WTC11 (cell line): ENCODE data around the gene BCKDHA. TPM values are rescaled to one million over a fixed set of nuclear protein-coding genes. Genes with fewer than 3 reads are reported as not detected.

Source experiments
- CBFB ChIP-seq: sonication (generic); formaldehyde crosslinking; IDR thresholded peaks from 2 replicates; pipeline ENCODE4 v1.8.1; 2022; ENCODE audit warnings: mild to moderate bottlenecking, low read depth, missing genetic modification reagents
- CTCF ChIP-seq: fragments of 200-600 bp; IDR thresholded peaks from 2 replicates; pipeline ENCODE4 v1.8.0; 2022; ENCODE audit warnings: antibody characterized with exemption
- EMX1 ChIP-seq: fragments of 250-450 bp; sonication (Bioruptor Pico); IDR thresholded peaks from 2 replicates; pipeline ENCODE4 v1.8.0; 2021; ENCODE audit warnings: mild to moderate bottlenecking
- ESRRA ChIP-seq: sonication (generic); formaldehyde crosslinking; IDR thresholded peaks from 2 replicates; pipeline ENCODE4 v1.8.1; 2022; ENCODE audit warnings: mild to moderate bottlenecking, missing genetic modification reagents, borderline replicate concordance
- FOXK1 ChIP-seq: sonication (generic); formaldehyde crosslinking; IDR thresholded peaks from 2 replicates; pipeline ENCODE4 v1.8.0; 2022; ENCODE audit warnings: mild to moderate bottlenecking, moderate library complexity, missing genetic modification reagents
- GABPB1 ChIP-seq: sonication (generic); formaldehyde crosslinking; IDR thresholded peaks from 2 replicates; pipeline ENCODE4 v1.8.1; 2023; ENCODE audit warnings: mild to moderate bottlenecking, missing genetic modification reagents
- GTF2I ChIP-seq: fragments of 250-450 bp; sonication (Bioruptor Pico); conservative IDR thresholded peaks from 2 replicates; pipeline ENCODE4 v1.4.0; 2021; ENCODE audit warnings: mild to moderate bottlenecking
- KAT7 ChIP-seq: sonication (generic); formaldehyde crosslinking; IDR thresholded peaks from 2 replicates; pipeline ENCODE4 v1.8.1; 2023; ENCODE audit warnings: missing genetic modification reagents, mild to moderate bottlenecking, borderline replicate concordance
- MAX ChIP-seq: sonication (generic); formaldehyde crosslinking; IDR thresholded peaks from 2 replicates; pipeline ENCODE4 v1.8.0; 2022; ENCODE audit warnings: mild to moderate bottlenecking, missing genetic modification reagents
- NR1H2 ChIP-seq: sonication (generic); formaldehyde crosslinking; IDR thresholded peaks from 2 replicates; pipeline ENCODE4 v1.9.0; 2021; ENCODE audit warnings: mild to moderate bottlenecking, moderate library complexity, missing genetic modification reagents
- NR2C2 ChIP-seq: sonication (generic); formaldehyde crosslinking; IDR thresholded peaks from 2 replicates; pipeline ENCODE4 v1.8.0; 2022; ENCODE audit warnings: mild to moderate bottlenecking, missing genetic modification reagents
- OVOL2 ChIP-seq: fragments of 250-450 bp; sonication (Bioruptor Pico); IDR thresholded peaks from 2 replicates; pipeline ENCODE4 v1.9.0; 2021; ENCODE audit warnings: mild to moderate bottlenecking, borderline replicate concordance
- SMAD3 ChIP-seq: sonication (generic); formaldehyde crosslinking; IDR thresholded peaks from 2 replicates; pipeline ENCODE4 v1.8.0; 2022; ENCODE audit warnings: missing genetic modification reagents, mild to moderate bottlenecking, borderline replicate concordance
- SMAD4 ChIP-seq: sonication (generic); formaldehyde crosslinking; IDR thresholded peaks from 2 replicates; pipeline ENCODE4 v1.8.0; 2022; ENCODE audit warnings: mild to moderate bottlenecking, missing genetic modification reagents
- SP1 ChIP-seq: sonication (generic); formaldehyde crosslinking; conservative IDR thresholded peaks from 2 replicates; pipeline ENCODE4 v1.8.1; 2022; ENCODE audit warnings: missing genetic modification reagents
- ZBTB21 ChIP-seq: sonication (generic); formaldehyde crosslinking; IDR thresholded peaks from 2 replicates; pipeline ENCODE4 v1.8.1; 2023; ENCODE audit warnings: mild to moderate bottlenecking, missing genetic modification reagents, borderline replicate concordance
- ZNF263 ChIP-seq: sonication (generic); formaldehyde crosslinking; IDR thresholded peaks from 2 replicates; pipeline ENCODE4 v1.8.1; 2022; ENCODE audit warnings: low read depth, mild to moderate bottlenecking, moderate library complexity, missing genetic modification reagents
- ZNF396 ChIP-seq: fragments of 250-450 bp; sonication (Bioruptor Pico); IDR thresholded peaks from 2 replicates; pipeline ENCODE4 v1.8.0; 2021; ENCODE audit warnings: mild to moderate bottlenecking, moderate library complexity, borderline replicate concordance
- ZNF423 ChIP-seq: fragments of 250-450 bp; sonication (Bioruptor Pico); IDR thresholded peaks from 2 replicates; pipeline ENCODE4 v2.1.2; 2022; ENCODE audit warnings: mild to moderate bottlenecking, moderate library complexity
- ZNF671 ChIP-seq: fragments of 250-450 bp; sonication (Bioruptor Pico); IDR thresholded peaks from 2 replicates; pipeline ENCODE4 v1.8.0; 2021; ENCODE audit warnings: mild to moderate bottlenecking
- total RNA-seq: library from RNA; stranded (reverse); gene quantifications from 3 replicates; pipeline ENCODE4 v1.2.3, GENCODE V29; 2021
- TF ChIP-seq, protein P1 (sequence below): fragments of 250-450 bp; sonication (Bioruptor Pico); IDR thresholded peaks from 2 replicates; pipeline ENCODE4 v1.9.0; 2021; ENCODE audit warnings: mild to moderate bottlenecking
- TF ChIP-seq, protein P2 (sequence below): sonication (generic); formaldehyde crosslinking; conservative IDR thresholded peaks from 2 replicates; pipeline ENCODE4 v1.8.1; 2022; ENCODE audit warnings: mild to moderate bottlenecking, missing genetic modification reagents
- TF ChIP-seq, protein P3 (sequence below): fragments of 250-450 bp; sonication (Bioruptor Pico); conservative IDR thresholded peaks from 2 replicates; pipeline ENCODE4 v1.9.0; 2021; ENCODE audit warnings: mild to moderate bottlenecking
- TF ChIP-seq, protein P4 (sequence below): sonication (generic); formaldehyde crosslinking; IDR thresholded peaks from 2 replicates; pipeline ENCODE4 v1.8.1; 2022; ENCODE audit warnings: low read depth, mild to moderate bottlenecking, moderate library complexity, missing genetic modification reagents, borderline replicate concordance
- TF ChIP-seq, protein P5 (sequence below): fragments of 250-450 bp; sonication (Bioruptor Pico); IDR thresholded peaks from 2 replicates; pipeline ENCODE4 v1.9.0; 2021; ENCODE audit warnings: mild to moderate bottlenecking
- TF ChIP-seq, protein P6 (sequence below): sonication (generic); formaldehyde crosslinking; IDR thresholded peaks from 2 replicates; pipeline ENCODE4 v1.8.0; 2022; ENCODE audit warnings: mild to moderate bottlenecking, missing genetic modification reagents
- TF ChIP-seq, protein P7 (sequence below): sonication (generic); formaldehyde crosslinking; IDR thresholded peaks from 2 replicates; pipeline ENCODE4 v1.8.1; 2023; ENCODE audit warnings: mild to moderate bottlenecking, missing genetic modification reagents, moderate library complexity

BCKDHA gene
- total RNA-seq, 1 experiment from 2014 or later: 18.8 TPM

- TF ChIP-seq FOXK1 (peak; percentile 100), CBFB (CRISPR knock-in tag) (no peak), ZNF263 (CRISPR knock-in tag) (no peak), SMAD3 (CRISPR knock-in tag) (no peak), KAT7 (no peak), ZNF671 (CRISPR knock-in tag) (no peak), NR2C2 (CRISPR knock-in tag) (no peak), SP1 (CRISPR knock-in tag) (peak; percentile 79), OVOL2 (no peak), ZNF423 (CRISPR knock-in tag) (no peak), ZBTB21 (CRISPR knock-in tag) (no peak), EMX1 (no peak), MAX (CRISPR knock-in tag) (peak; percentile 100), ZNF396 (no peak), GABPB1 (no peak; the same call in none of the 2 replicates), ESRRA (CRISPR knock-in tag) (no peak), GTF2I (CRISPR knock-in tag) (no peak), CTCF (no peak), NR1H2 (CRISPR knock-in tag) (no peak), SMAD4 (CRISPR knock-in tag) (no peak)
- TF ChIP-seq, protein P1, sequence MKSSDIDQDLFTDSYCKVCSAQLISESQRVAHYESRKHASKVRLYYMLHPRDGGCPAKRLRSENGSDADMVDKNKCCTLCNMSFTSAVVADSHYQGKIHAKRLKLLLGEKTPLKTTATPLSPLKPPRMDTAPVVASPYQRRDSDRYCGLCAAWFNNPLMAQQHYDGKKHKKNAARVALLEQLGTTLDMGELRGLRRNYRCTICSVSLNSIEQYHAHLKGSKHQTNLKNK: no peak
- TF ChIP-seq, protein P2, sequence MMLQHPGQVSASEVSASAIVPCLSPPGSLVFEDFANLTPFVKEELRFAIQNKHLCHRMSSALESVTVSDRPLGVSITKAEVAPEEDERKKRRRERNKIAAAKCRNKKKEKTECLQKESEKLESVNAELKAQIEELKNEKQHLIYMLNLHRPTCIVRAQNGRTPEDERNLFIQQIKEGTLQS (CRISPR knock-in tag): no peak
- TF ChIP-seq, protein P3, sequence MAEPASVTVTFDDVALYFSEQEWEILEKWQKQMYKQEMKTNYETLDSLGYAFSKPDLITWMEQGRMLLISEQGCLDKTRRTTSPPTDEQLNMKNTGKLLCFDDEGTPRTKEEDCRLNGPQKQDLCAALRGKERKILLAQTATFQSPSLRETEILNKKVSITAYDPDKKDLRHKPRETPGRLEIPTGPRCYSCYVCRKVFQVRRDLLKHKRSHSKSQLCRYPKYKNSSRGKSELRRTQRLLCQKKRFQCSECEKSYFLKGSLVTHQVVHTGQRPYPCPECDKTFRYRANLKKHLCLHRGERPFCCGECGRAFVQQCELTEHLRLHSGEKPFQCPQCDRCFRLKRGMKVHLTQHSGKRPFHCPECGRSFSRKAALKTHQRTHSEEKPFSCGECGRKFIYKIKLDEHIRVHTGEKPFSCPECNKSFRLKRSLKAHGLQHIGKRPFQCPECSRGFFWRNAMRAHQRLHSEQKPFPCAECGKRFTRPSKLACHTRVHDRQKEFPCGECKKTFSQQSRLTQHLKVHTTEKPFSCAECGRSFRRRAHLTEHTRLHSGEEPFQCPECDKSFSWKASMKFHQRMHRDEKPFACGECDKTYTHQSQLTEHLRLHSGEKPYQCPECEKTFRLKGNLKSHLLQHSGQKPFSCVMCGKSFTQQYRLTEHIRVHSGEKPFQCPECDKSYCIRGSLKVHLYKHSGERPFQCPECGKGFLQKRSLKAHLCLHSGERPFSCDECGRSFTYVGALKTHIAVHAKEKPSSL: no peak
- TF ChIP-seq, protein P4, sequence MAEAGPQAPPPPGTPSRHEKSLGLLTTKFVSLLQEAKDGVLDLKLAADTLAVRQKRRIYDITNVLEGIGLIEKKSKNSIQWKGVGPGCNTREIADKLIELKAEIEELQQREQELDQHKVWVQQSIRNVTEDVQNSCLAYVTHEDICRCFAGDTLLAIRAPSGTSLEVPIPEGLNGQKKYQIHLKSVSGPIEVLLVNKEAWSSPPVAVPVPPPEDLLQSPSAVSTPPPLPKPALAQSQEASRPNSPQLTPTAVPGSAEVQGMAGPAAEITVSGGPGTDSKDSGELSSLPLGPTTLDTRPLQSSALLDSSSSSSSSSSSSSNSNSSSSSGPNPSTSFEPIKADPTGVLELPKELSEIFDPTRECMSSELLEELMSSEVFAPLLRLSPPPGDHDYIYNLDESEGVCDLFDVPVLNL (CRISPR knock-in tag): no peak
- TF ChIP-seq, protein P5, sequence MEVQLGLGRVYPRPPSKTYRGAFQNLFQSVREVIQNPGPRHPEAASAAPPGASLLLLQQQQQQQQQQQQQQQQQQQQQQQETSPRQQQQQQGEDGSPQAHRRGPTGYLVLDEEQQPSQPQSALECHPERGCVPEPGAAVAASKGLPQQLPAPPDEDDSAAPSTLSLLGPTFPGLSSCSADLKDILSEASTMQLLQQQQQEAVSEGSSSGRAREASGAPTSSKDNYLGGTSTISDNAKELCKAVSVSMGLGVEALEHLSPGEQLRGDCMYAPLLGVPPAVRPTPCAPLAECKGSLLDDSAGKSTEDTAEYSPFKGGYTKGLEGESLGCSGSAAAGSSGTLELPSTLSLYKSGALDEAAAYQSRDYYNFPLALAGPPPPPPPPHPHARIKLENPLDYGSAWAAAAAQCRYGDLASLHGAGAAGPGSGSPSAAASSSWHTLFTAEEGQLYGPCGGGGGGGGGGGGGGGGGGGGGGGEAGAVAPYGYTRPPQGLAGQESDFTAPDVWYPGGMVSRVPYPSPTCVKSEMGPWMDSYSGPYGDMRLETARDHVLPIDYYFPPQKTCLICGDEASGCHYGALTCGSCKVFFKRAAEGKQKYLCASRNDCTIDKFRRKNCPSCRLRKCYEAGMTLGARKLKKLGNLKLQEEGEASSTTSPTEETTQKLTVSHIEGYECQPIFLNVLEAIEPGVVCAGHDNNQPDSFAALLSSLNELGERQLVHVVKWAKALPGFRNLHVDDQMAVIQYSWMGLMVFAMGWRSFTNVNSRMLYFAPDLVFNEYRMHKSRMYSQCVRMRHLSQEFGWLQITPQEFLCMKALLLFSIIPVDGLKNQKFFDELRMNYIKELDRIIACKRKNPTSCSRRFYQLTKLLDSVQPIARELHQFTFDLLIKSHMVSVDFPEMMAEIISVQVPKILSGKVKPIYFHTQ: no peak
- TF ChIP-seq, protein P6, sequence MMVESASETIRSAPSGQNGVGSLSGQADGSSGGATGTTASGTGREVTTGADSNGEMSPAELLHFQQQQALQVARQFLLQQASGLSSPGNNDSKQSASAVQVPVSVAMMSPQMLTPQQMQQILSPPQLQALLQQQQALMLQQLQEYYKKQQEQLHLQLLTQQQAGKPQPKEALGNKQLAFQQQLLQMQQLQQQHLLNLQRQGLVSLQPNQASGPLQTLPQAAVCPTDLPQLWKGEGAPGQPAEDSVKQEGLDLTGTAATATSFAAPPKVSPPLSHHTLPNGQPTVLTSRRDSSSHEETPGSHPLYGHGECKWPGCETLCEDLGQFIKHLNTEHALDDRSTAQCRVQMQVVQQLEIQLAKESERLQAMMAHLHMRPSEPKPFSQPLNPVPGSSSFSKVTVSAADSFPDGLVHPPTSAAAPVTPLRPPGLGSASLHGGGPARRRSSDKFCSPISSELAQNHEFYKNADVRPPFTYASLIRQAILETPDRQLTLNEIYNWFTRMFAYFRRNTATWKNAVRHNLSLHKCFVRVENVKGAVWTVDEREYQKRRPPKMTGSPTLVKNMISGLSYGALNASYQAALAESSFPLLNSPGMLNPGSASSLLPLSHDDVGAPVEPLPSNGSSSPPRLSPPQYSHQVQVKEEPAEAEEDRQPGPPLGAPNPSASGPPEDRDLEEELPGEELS: peak; percentile 12
- TF ChIP-seq, protein P7, sequence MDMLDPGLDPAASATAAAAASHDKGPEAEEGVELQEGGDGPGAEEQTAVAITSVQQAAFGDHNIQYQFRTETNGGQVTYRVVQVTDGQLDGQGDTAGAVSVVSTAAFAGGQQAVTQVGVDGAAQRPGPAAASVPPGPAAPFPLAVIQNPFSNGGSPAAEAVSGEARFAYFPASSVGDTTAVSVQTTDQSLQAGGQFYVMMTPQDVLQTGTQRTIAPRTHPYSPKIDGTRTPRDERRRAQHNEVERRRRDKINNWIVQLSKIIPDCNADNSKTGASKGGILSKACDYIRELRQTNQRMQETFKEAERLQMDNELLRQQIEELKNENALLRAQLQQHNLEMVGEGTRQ: peak; percentile 90
Measured at GRCh38 chr19:41397086-41398049, at the start of gene BCKDHA, which contains the start of gene EXOSC5 (continued).
